GM18909 (cell line): ENCODE results near the gene SCAI.
"Not testable (repeated sequence)": the region's sequence is repeated elsewhere in the genome, so short reads cannot be mapped to it uniquely, and the experiment has no call there.

Source experiments
- ATAC-seq: cut with Tn5 transposase; IDR thresholded peaks from one replicate; pipeline ENCODE4 v1.9.1; 2021; ENCODE audit warnings: mild to moderate bottlenecking; ENCODE audit not compliant: unreplicated experiment, poor library complexity

Gene SCAI

GRCh38 chr9:125150349-125151245 is 7.3 kb upstream of the SCAI start:
- ATAC-seq: no peak

DNA sequence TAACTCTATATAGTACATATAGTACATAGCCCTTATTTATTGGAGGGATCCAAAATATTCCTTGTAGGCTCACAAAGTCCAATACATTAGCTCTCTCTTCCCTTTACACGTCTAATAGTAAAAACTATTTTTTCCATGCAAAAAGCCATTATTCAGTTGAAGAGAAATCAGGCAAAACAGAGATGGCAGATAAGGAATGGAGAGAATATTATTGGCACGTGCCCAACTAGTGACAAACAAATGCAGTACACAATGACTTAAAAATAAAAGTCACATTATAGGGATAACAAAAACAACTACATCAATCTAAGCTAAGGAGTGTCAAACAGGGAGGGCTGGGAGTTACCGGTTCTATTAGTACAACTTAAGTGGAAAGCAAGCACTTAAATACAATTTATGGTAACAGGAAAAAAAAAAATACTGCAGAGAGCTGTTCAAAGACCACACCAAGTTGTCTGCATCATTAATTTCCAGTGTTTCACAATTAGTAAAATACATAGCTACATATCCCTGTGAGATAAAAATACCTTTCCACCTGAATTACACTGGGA is 4.1 kb upstream of the SCAI start:
- ATAC-seq: no peak

DNA sequence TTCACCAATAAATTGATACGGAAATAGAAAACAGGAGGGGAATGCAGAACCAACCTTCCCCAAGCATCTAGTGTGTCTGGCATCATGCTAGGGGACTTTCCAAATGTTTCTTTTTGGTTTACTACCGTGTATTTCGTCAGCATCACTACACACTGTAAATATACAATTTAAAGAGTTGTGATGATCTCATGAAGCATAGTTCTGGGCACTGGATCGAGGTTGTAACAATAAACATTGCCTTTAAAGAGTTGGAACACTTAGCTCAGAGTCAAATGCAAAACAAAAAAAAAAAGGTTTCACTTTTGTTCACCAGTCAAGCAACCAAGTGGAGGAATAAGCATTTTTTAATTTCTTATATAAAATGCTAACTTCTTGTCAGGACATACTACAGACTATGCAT is 2.9 kb upstream of the SCAI start:
- ATAC-seq: no peak

DNA sequence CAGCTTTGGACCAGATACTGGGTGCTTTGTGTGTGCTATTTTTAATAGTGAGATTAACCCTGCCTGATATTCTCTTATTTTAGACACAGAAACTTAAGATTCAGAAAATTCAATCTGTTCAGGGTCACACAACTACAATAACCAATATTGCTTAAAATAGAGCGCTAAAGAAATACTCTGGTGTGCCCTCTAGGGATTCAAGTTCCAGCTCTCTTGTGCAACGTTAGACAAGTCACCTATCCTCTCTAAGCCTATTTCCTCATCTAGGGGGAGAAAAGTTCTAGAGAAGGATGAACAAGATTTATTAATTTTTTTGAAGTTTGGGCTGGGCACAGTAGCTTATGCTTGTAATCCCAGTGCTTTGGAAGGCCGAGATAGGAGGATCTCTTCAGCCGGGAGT is 2.1 kb upstream of the SCAI start:
- no peak for ATAC-seq

DNA sequence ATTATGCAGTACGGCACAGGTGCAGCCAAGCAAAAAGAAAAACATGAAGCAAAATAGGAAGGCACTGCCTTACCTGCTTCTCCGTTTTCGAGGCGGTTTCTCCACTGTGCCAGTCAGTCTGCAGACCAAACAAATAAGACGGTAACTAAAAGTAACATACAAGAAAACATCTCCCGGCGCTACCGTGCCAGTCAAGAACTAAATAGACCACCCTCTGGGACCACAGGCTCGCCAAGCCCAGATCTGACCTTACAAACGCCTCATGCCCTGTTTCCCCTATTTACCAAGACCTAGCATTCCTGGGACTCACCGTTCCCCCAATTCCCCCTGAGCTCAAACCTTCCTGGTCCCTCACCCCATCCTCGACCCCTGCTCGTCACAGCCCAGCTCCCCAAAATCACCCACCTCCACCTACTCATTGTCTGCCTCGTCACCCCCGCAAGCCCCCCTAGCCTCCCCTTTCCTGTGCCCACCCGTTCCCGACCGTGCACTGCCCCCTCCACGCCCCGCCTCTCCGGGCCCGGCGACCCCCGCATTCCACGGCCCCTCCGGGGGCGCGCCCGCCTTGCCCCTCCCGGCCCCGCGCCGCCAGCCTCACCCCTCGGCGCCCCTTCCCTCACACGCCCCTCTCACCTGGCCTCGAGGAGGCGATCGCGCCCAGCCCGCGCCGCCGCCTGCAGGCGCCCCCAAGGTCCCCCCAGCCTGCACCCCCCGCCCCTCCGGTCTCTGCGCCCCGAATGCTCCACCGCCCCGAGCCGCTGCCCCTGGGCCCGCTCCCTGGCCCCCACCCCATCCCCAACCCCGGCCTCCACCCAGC is 560 bp downstream of the SCAI start:
- no peak for ATAC-seq

DNA sequence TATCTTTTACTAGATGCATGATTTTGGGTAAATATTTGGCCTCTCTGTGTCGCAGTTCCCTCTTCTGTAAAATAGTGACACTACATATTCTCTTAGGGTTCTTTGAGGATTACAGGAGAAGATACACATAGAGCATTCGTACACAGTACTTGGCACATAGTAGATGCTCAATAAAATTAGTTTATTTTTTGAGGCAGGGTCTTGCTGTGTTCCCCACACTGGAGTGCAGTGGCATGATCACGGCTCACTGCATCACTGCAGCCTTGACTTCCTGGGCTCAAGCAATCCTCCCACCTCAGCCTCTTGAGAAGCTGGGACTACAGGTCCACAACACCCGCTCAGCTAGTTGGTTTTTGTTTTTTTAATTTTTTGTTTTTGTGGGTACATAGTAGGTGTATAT is 1.6 kb downstream of the SCAI start:
- ATAC-seq: no peak

DNA sequence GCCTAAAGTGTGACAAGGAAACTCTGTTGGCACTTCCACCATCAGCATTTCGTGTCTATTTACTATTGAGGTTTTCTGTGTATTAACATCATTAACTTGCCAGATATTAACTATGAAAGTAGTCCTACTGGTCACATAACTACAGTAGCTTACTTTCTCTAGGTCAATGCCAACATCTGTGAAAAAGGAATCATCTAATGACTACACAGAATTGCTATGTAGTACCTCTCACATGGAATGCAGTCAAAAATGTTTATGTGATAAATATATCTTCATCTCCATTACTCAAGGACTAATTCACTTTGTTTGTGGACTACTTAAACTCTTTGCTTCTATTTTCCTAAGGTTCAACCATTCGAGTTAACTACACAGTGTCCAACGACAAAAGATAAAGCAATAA is 2.1 kb downstream of the SCAI start:
- no peak for ATAC-seq

DNA sequence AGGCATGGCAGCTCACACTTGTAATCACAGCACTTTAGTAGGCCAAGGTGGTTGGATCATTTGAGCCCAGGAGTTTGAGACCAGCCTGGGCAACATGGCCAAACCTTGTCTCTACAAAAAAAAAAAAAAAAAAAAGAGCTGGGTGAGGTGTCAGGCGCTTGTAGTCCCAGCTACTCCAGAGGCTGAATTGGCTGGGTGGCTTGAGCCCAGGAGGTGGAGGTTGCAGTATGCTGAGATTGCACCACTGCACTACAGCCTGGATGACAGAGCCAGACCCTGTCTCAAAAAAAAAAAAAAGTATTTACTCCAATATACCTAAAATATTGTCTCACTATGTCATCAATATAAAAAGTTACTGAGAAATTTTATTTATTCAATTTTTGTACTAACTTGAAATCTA is 2.8 kb downstream of the SCAI start:
- ATAC-seq: no peak

DNA sequence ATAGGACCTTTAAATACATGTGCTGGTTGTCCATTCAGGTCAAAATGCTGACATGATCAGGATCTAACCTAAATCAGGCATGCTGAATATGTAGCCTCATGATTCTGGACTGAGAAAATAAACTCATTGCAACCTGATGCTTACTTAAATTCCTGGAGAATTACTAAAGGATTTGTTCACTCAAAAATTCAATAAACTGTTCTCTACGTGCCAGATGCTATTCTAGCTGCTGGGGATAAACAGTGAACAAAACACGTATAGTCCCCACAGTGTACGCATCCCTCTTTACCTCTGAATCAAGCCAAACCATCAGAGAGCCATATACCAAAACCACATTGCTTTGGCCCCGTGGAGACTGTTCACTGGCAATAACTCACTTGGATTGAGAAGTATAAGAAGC is 6.1 kb downstream of the SCAI start:
- ATAC-seq: no peak

- ATAC-seq: no peak
Observed at GRCh38 chr9:125134976-125135375, 8.4 kb downstream of the SCAI start.

- ATAC-seq: no peak
Observed at GRCh38 chr9:125133403-125134329, 9.7 kb downstream of the SCAI start.

- no peak for ATAC-seq
Observed at GRCh38 chr9:125131778-125132177, 11.6 kb downstream of the SCAI start.

DNA sequence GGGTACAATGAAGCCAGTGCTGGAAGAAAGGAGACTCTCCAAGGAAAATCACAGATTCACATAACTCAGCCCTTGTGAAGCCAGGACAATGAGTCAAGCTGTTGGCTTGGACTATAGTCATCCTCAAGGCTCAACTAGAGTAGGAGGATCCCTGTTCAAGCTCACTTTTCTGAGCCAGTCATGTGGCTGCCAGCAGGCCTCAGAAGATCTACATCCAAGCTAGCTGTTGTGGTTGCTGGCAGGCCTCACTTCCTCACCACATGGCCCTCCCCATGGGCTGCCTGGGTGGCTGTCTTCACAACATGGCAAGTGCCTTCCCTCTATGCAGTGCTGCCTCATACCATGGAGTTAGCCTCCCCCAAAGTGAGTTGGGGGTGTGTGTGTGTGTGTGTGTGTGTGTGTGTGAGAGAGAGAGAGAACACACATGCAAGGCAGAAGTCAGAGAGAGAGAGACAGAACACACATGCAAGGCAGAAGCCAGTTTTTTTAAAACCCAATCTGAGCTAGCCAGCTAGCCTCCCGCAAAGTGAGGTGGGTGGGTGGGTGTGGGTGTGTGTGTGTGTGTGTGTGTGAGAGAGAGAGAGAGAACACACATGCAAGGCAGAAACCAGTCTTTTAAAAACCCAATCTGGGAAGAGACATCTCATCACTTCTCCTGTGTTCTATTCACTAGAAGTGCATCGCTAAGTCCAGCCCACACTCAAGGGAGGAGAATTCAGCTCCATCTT is 17.1 kb downstream of the SCAI start:
- ATAC-seq: peak; percentile 86

GRCh38 chr9:125125523-125125922 is 17.8 kb downstream of the SCAI start:
- no peak for ATAC-seq

DNA sequence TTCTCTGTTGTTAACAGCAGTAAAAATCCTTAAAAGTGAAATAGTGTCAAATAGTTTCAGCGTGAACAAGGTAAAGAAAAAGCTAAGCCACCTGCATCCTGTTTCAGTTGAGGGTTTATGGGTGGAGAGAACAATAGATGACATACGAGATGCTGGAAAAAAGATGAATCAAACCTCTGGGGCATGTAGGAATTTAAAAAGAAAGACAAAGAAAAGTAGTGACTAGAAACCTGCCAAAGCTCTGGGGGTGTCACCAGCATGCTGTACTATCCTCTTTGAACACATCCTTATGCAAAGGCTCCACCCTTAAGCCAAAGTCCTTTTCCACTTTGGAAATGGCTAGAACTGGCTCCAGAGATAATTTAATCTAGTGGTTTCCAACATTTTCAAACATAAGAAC is 22.2 kb downstream of the SCAI start:
- no peak for ATAC-seq

DNA sequence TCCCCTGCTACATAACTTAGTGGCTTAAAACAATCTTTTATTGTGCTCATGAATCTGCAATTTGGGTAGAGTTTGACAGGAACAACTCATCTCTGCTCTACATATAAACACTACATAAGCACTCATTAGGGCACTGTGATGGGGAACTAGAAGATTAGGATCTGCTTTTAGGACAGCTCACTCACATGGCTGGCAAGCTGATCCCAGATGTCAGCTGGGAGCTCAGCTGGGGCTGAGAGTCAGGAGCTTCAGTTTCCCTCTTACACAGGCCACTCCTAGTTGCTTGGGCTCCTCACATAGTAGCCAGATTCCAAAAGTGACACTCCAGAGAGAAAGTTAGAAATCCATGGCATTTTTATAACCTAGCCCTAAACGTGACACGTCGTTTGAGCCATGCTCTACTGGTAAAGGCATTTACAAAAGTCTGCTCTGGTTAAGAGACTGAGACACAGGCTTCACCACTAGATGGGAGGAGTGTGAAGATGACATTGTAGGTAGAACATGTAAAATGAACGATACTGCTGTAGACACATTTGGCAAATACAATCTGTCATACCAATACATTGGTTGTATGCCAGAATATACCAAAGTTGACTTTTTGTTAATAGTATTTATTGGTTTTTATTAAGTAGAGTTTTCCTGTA is 23.6 kb downstream of the SCAI start:
- no peak for ATAC-seq

GRCh38 chr9:125118696-125119095 is 24.6 kb downstream of the SCAI start:
- not testable (repeated sequence) for ATAC-seq

DNA sequence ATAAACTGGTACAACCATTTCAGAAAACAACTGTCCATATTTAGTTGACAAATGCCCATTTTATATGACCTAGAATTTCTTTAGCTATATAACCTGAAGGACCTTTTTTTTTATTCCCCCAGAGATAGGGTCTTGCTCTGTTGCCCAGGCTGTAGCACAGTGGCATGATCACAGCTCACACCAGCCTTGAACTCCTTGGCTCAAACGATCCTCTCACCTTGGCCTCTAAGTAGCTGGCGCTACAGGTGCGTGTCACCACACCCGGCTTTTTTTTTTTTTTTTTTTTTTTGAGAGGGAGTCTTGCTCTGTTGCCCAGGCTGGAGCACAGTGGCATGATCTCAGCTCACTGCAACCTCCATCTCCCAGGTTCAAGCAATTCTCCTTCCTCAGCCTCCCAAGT is 28.8 kb downstream of the SCAI start:
- ATAC-seq: not testable (repeated sequence)

GRCh38 chr9:125110464-125110863 is 32.9 kb downstream of the SCAI start:
- no peak for ATAC-seq
